T47D (cell line): ENCODE measurements around the gene CPA4.

Source experiments
- DNase-seq, 2 experiments: peaks; one replicate each; pipeline versions ENCODE4 v3.0.0 to v3.0.0-alpha.2; 2011 to 2012; ENCODE audit warnings: low read depth in 1 of 2, low spot score in 1 of 2
- JUND ChIP-seq: IDR thresholded peaks from 2 replicates; pipeline ENCODE4 v1.6.1; 2012; ENCODE audit warnings: low read depth
- in situ Hi-C: cut with HindIII; loops from 2 replicates; pipeline ENCODE4 v1.10.0; 2016; ENCODE audit warnings: low sequenced_read_pairs, low pct_unique_long_range_greater_than_20kb

CPA4 gene

DNA sequence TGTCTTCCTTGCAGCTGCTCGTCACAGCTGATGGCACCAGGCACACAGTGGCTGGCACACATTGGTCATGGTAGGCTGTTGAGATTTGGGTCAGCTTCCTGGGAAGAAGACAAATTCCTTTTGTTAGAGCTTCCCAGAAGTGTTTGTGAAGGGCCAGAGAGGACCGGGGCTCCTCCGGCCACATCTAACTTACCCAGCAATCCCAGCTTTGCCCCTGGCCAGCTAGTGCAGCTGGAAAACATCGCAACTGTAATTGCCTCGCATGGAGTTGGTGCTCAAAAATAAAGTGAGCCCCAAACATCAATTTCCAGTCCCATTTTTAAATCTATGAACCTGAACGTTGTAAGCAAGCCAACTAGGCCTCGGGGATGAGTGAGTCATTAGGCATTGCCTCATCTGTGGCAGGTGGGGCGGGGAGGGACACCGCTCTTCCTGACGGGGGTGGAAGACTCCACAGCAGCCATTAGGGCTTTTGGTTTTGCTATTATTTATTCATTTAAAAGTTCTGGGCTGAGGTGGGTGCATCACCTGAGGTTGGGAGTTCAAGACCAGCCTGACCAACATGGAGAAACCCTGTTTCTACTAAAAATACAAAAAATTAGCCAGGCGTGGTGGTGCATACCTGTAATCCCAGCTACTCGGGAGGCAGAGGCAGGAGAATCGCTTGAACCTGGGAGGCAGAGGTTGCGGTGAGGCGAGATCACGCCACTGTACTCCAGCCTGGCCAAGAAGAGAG is 64.1 kb downstream of the CPA4 start:
- in situ Hi-C loops = no loop called here
- DNase-seq = peak in 1 of 2 experiments; percentile 82
- TF ChIP-seq JUND = peak; percentile 94

DNA sequence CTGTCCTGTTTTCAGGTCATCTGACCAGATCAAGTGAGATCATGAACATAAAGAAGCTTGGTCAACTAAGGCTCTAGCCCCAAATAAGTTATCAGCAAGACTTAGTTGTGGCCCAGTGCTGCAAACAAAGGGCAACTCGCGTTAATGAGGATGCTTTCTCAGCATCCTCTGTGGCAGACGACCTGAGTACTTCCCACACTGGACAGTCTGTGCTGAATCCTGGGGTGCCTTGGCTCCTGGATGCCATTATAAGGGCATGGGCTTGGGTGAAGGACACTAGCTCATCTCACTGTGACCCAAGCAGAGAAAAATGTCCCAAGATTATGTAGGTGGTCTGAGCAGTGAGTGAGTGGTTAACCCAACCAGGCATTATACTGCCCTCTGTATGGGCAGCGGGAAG is 65.5 kb downstream of the CPA4 start:
- DNase-seq = no peak
- no peak for TF ChIP-seq JUND
- in situ Hi-C loops = no loop called here

DNA sequence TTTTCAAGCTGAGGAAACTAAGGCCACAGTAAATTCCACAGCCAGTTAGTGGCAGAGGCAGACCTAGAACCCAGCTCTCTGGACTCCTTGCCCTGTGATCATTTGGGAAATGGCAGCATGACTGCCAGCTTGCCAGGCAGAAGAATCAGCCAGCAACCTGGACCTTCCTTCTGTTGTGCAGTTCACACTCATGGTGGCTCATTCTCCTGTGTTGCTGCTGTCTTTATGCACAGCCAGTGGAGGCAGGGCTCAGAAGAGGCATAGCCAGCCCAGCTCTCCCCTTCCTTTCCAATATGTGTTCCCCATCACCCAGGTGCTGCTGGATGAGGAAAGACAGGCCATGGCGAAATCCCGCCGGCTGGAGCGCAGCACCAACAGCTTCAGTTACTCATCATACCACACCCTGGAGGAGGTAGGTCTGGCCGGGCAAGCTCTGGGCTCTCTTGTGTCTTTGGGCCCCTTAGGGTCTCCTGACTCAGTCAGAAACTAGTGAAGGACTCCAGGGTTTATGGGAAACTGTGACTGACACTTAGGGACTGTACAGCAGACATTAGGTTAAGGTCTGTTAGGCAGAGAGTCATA is 66.4 kb downstream of the CPA4 start:
- no peak for DNase-seq
- TF ChIP-seq JUND = no peak
- in situ Hi-C loops = no loop called here

DNA sequence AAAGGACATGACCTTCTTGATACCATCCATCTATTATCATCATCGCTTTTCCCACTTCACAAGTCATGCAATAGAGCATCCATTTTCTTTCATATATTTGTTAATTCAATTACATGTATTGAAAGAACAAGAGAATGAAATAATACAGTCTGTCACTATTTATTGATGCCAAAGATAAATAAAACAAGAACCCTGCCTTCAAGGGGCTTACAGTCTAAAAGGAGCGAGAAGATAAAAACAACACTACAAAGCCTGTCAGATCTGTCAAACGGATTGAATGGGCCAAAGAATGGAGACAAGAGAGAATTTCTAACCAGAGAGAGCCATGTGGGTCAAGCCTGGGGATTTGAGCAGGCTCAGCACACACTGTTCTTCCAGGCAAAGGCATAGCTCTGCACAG is 67.6 kb downstream of the CPA4 start:
- no peak for DNase-seq
- in situ Hi-C loops = no loop called here
- TF ChIP-seq JUND = no peak

DNA sequence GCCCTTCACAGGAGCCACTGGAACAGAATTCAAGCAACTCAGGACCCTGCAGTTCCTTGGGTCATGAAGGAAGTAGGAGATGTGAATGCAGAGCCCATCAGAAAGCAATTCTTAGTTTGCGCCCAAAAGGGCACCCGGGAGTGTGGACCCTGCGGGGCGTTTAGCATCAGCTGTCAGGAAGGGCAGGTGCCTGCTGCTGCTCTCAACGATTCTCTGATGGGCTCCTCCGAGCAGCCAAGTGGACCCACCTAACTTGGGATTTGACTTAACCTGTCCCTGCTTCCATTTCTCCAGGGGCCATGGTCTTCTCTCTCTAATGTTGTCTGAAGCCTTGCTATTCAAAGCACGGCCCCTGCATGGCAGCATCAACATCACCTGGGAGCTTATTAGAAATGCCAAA is 68.7 kb downstream of the CPA4 start:
- no peak for TF ChIP-seq JUND
- DNase-seq = no peak
- in situ Hi-C loops = no loop called here

DNA sequence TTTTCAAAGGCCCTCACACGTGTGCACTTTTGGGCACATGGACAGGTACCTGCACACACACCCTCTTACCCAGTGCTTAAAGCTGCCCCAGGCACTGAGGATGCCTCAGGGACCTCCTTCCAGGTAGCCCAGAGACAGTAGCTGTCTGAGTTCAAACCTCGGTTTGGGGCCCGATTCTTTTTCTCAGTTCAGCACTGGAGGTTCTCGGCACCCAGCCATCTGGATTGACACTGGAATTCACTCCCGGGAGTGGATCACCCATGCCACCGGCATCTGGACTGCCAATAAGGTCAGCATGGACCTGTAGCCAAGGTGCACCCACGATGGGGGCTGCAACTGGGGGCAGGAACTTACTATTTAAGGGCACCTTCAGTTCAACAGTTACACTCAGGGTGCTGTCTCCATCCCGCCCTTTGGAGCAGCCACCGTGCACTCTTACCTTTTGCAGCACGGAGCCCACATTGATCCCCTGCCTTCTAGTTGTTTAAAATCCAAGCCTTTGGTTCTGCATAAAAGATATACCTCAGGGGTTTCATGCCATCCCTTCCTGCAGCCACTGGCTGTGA is 69.4 kb downstream of the CPA4 start:
- no peak for TF ChIP-seq JUND
- DNase-seq = no peak
- in situ Hi-C loops = no loop called here

DNA sequence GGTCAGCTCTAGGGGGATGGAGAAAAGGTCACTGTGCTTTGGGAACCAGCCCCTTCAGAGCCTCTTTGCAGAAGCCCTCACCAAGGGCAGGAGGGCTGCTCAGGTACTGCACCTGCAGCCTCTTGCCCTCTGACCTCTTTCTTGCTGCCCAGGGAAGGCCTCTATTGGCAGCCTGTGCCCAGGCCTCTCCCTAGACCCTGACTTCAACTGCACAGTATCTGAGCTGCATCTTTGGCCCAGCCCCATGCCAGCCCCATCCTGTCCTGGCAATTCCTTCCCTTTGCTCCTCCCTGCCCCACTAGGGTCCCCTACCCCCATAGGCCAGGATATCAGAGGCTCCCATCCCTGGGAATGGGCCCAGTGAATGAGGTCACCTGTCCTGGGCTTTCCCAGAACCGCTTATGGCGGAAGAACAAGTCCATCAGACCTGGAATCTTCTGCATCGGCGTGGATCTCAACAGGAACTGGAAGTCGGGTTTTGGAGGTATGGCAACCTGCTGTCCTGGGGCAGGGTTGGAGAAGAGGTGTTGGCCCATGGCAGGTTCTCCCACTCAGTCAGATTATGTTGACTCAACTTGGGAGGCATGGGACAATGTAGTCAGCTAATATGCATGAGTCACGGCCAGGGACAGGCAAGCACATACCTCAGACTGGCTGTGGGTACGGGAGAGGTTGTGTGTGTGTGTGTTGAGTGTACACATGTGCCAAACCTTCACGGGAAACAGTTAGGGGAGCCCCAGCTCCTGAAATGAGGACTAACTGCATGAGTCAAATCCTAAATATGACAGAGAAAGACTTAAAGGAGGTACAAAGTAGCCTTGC is 70.3 kb downstream of the CPA4 start:
- no peak for TF ChIP-seq JUND
- in situ Hi-C loops = no loop called here
- DNase-seq = peak in 1 of 2 experiments; percentile 51

DNA sequence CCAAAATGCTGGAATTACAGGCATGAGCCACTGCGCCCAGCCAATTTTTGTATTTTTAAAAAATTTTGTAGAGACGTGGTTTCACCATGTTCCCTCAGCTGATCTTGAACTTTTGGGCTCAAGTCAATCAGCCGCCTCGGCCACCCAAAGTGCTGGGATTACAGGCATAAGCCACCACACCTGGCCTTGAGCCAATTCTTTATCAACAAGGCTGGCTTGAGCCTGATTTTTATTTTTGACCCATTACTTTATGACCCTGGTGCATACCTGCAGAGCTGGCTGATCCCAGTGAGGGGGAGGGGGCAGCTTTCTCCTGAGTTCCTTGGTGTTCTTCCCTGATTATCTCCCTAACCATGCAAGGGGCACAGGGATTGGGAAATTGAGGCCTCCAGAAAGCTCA is 71.5 kb downstream of the CPA4 start:
- no peak for TF ChIP-seq JUND
- in situ Hi-C loops = no loop called here
- no peak for DNase-seq

DNA sequence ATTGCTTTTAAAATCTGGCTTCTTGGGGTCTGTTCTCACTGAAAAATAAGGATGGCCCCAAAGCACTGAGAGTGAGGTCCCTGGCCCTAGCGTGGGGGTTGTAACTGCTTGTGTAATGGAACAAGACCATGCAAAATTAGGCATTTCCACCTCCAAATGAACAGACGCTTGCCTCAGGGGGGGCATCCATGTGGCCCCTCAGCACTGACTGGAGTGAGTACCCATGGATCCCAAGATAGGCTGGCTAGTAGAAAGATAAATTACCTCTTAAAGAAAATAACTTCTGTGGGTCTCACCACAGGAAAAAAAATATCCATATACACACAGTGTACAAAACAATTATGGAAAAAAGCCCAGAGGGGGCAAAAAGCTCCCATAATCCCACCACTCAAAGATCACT is 72.1 kb downstream of the CPA4 start:
- TF ChIP-seq JUND = no peak
- in situ Hi-C loops = no loop called here
- DNase-seq = no peak

DNA sequence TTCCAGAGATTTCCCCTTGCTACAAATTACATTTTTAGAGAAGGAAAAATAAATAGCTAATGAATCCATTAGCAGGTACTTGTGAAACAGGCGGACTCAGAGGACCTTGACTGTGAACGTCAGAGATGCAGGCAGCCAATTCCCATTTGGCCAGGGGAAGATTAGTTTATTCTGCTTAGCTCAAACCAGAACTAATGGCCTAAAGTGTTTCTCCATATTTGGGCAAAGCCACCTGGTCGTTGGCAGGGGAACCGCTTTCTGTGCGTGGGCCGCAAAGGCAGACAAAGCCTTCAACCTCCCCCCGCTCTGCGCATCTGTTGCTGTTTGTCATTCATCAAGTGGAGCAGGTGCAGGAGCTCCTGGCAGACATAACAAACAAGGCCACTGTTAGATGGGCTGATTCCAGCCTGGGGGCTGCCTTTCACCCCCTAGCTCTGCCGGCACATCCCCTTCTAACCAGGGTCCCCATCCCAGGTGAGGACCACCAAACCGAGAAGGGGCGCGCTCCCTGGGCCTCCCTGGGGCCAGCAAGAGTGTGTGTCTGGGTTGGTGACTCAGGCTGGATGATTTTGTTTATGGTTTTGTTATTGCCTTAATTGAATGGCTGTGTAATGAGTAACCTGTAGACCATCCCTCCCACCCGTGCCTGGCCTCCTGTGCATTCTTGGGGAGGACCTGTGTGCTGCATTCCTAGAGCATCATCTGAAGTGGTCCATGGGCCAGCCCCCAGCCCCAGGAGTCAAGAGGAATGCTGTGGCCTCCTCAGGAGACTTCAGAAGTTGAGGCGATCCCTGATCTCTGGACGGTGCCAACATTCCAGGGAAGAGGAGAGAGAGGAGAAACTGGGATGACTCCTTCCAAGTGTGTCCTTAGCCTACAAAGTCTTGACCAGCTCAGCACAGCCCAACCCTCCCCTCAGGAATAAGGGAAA is 72.8 kb downstream of the CPA4 start:
- TF ChIP-seq JUND = no peak
- in situ Hi-C loops = no loop called here
- no peak for DNase-seq

DNA sequence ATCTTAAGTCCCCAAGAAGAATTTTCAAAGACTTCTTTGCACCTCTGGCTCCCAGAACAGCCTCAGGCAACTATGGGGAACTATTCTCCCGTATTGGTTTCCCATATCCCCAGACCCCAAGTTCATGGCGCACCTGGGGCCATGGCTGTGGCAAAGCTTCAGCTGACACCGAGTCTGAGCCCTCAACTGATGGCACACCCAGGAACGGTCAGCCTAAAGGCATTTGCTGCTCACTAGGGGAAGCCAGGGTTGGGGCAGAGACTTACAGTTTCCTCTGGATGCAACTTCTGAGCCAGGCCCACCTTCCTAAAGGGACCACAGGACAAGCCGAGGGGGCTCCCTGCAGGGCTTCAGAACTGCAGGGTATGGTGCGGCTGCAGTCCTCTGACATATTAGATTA is 73.6 kb downstream of the CPA4 start:
- DNase-seq = no peak
- TF ChIP-seq JUND = no peak
- in situ Hi-C loops = no loop called here
